Putamen (tissue), 1 donor: ENCODE results near the gene NOS3.

Experiments
- DNase-seq: peaks from one replicate; pipeline ENCODE4 v3.0.0-alpha.2; 2016; ENCODE audit warnings: low spot score

Gene NOS3

GRCh38 chr7:151059367-151060112 lies 68.7 kb downstream of the NOS3 start, which contains the start of gene SLC4A2:
Gene SLC4A2, plus strand, starts transcription at chr7:151059589. Its CDS starts 2,399 bp downstream, at chr7:151061988.
- peak; percentile 92 for DNase-seq

GRCh38 chr7:151060113-151060415 lies 69.2 kb downstream of the NOS3 start:
- no peak for DNase-seq

- DNase-seq, result peak; percentile 63
Measured at GRCh38 chr7:151060416-151061212, 69.8 kb downstream of the NOS3 start.

GRCh38 chr7:151061213-151062110 lies 70.6 kb downstream of the NOS3 start:
- no peak for DNase-seq

- DNase-seq, result no peak
Measured at GRCh38 chr7:151062111-151062398, 71.2 kb downstream of the NOS3 start.

- DNase-seq, result no peak
Measured at GRCh38 chr7:151062399-151063211, 71.8 kb downstream of the NOS3 start.

- DNase-seq, result no peak
Measured at GRCh38 chr7:151063212-151063561, 72.4 kb downstream of the NOS3 start.
